ENCODE data around the gene ADCY4. TPM values are rescaled to one million over a fixed set of nuclear protein-coding genes. Genes with fewer than 3 reads are reported as not detected.

Gene ADCY4
- total and polyA plus RNA-seq, 10 of the 15 experiments (the other 5 are each of a cell fraction or from before 2014, with no cell fraction given), result 0.05 to 0.87 (median 0.21) TPM; not detected in 1

- TF ChIP-seq CUX1 (IDR thresholded peaks at IDR 0.05; ENCODE audit: insufficient replicate concordance, low read depth, low read length) (no peak), JUND (IDR thresholded peaks at IDR 0.05; ENCODE audit: low read depth, low read length) (no peak), STAT1 (conservative IDR thresholded peaks at IDR 0.05) (no peak; the same call in 1 of the 2 replicates), NRF1 (conservative IDR thresholded peaks at IDR 0.05; ENCODE audit: low read depth, low read length) (no peak), CHD4 (IDR thresholded peaks at IDR 0.05) (no peak), ZNF592 (IDR thresholded peaks at IDR 0.05) (no peak), TBL1XR1 (IDR thresholded peaks at IDR 0.05; ENCODE audit: low read depth, low read length) (no peak), ZNF622 (IDR thresholded peaks at IDR 0.05) (no peak), GABPA (IDR thresholded peaks at IDR 0.05; ENCODE audit: low read depth) (no peak), ATF7 (IDR thresholded peaks at IDR 0.05; ENCODE audit: low read depth) (peak; percentile 77; the same call in 1 of the 2 replicates), NR2C1 (IDR thresholded peaks at IDR 0.05) (no peak), CREM (IDR thresholded peaks at IDR 0.05; ENCODE audit: low read depth) (no peak), E4F1 (IDR thresholded peaks at IDR 0.05; ENCODE audit: borderline replicate concordance, partially characterized antibody) (peak; percentile 38), SMAD1 (IDR thresholded peaks at IDR 0.05; ENCODE audit: low read depth, partially characterized antibody) (no peak), FOXM1 (IDR thresholded peaks at IDR 0.05; ENCODE audit: low read depth, low read length) (no peak), LARP7 (IDR thresholded peaks at IDR 0.05) (no peak), RCOR1 (conservative IDR thresholded peaks at IDR 0.05; ENCODE audit: low read depth, low read length) (no peak), PML (IDR thresholded peaks at IDR 0.05; ENCODE audit: low read length) (no peak), POLR2AphosphoS2 (IDR thresholded peaks at IDR 0.05; ENCODE audit: low read depth, low read length) (no peak)
These were observed 63.0 kb downstream of the ADCY4 start (continued) for GRCh38 chr14:24271834-24272263.
